Measurements from ENCODE around the gene SDK1. TPM values are rescaled to one million over a fixed set of nuclear protein-coding genes. Genes with fewer than 3 reads are reported as not detected.

Gene SDK1
- total RNA-seq, 4 donors from 2014 or later, result under 0.01 to 16.2 (median 7.2) TPM

DNA sequence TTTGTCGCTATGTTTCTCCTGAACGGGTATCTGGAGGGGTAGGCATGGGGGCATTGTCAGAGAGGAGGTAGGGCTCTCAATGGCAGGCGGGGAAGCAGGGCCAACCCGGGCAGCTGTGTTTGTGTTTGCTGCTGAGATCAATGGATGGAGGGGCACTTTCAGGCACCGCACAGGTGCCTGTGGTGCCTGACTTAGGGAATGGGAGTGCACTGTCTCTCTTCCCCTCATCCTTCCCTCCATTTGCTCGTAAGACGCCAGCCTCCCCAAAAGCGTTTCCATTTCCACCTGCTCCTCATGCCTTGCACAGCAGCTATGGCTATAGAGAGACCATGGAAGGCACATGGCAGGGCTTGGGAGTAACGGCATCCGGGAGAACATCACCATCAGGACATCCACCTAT is 765.2 kb downstream of the SDK1 start:
- Histone ChIP-seq H3K4me1 (no peaks in the 10 kb centered on the region), H3K27me3 (no peaks in the 10 kb centered on the region), H3K27ac (no peak overlapping the region), H3K4me3 (no peak overlapping the region), H3K9me3 (no peaks in the 10 kb centered on the region), H3K36me3 (no peaks in the 10 kb centered on the region)
- intact Hi-C loops (cut with DNase I; ENCODE audit: low total_unique reads), result no loop called here
- no peak for DNase-seq
- TF ChIP-seq CTCF (IDR thresholded peaks at IDR 0.05) (no peak), POLR2A (IDR thresholded peaks at IDR 0.05) (no peak)

DNA sequence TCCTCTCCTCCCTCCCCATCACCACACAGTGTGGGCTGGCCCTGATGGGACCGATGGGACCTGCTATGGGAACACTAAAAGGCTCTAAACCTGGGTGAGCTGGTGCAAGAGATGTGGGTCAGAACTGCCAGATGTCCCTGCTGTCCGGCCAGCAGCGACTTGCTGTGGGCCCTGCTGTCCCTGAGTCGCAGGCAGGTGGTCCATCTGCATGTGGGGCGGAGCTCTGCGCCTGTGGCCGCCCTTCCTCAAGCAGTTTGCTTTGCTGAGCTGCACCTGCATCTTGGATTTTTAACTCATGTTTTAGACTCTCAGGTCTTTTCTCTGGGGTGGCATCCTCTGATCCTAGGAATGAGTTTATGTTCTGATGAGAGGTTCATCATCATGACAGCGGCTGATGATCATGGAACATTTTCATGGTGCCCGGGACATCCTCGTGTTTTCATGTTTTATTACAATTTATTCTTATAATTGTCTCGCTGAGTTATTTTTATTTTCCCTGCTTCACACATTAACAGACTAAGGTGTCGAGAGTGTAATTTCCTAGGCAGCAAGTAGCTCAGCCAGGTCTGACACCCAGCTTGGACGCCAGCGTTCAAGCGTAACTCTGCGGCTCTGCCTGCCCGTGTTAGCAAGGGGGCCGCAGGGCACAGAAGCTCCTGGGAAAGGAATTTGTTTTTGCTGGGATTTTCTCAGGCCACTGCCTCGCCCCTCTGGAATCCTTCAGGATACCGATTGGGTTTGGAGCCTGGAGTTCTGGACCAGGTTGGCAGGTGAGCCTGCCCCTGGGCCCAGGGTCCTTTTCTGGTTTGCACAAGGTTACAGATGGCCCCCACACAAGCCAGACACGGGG is 765.8 kb downstream of the SDK1 start:
- Histone ChIP-seq H3K27me3 (no peaks in the 10 kb centered on the region), H3K4me3 (no peak overlapping the region), H3K4me1 (no peaks in the 10 kb centered on the region), H3K9me3 (no peaks in the 10 kb centered on the region), H3K27ac (no peak overlapping the region), H3K36me3 (no peaks in the 10 kb centered on the region)
- intact Hi-C loops (cut with DNase I; ENCODE audit: low total_unique reads), result no loop called here
- no peak for DNase-seq
- no peak for TF ChIP-seq POLR2A (IDR thresholded peaks at IDR 0.05)
- TF ChIP-seq CTCF (IDR thresholded peaks at IDR 0.05), result no peak

- no peak for TF ChIP-seq POLR2A (IDR thresholded peaks at IDR 0.05)
- no peak for TF ChIP-seq CTCF (IDR thresholded peaks at IDR 0.05)
- intact Hi-C loops (cut with DNase I; ENCODE audit: low total_unique reads), result no loop called here
Observed at GRCh38 chr7:4067476-4067760, 766.4 kb downstream of the SDK1 start.

DNA sequence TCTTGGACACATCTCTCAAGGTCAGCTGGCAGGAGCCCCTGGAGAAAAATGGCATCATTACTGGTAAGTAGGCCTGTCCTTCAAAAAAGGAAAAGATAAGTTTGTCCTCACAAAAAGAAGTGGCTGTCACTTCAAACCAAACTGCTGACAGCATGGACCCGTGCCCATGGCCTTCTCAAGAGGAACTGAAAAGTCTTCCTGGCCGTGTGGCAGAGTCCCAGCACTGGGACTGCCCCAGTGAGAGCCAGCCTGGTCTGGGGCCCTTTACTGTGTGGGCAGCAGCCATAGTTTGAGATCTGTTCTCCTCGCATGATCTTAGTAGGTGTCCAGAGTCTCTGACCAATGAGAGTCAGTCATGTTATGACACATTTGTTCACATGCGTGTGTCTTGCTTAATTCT is 766.8 kb downstream of the SDK1 start:
- no peaks in the 10 kb centered on the region for H3K4me1 ChIP-seq
- H3K36me3 ChIP-seq, result no peaks in the 10 kb centered on the region
- H3K27ac ChIP-seq, result no peak overlapping the region
- TF ChIP-seq CTCF (IDR thresholded peaks at IDR 0.05), result no peak
- TF ChIP-seq POLR2A (IDR thresholded peaks at IDR 0.05), result no peak
- DNase-seq, result no peak
- intact Hi-C loops (cut with DNase I; ENCODE audit: low total_unique reads), result no loop called here
- no peaks in the 10 kb centered on the region for H3K9me3 ChIP-seq
- no peaks in the 10 kb centered on the region for H3K27me3 ChIP-seq
- no peak overlapping the region for H3K4me3 ChIP-seq

More at GRCh38 chr7:4067476-4067760, 766.4 kb downstream of the SDK1 start:
- no peaks in the 10 kb centered on the region for H3K9me3 ChIP-seq
- no peaks in the 10 kb centered on the region for H3K4me1 ChIP-seq
- no peaks in the 10 kb centered on the region for H3K36me3 ChIP-seq
- no peak overlapping the region for H3K4me3 ChIP-seq
- no peak for DNase-seq
- H3K27ac ChIP-seq, result no peak overlapping the region
- H3K27me3 ChIP-seq, result no peaks in the 10 kb centered on the region

DNA sequence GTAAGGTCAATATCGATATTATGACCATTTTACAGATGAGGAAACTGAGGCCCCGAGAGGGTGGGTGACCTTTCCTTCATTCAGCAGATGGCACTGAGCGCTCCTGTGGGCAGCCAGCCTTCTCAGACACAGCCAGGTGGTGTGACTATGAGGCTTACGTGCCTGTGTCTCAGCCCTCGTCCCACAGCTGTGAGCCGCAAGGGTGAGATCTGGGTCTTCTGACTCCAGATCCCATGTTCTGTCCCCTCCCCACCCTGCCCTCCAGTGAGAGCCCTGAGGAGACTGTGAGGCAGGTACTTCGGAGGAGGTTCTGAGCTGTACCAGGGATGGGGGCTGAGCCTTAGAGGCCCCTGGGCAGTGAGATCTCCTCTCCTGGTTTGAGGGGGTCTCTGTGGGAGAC is 767.2 kb downstream of the SDK1 start:
- intact Hi-C loops (cut with DNase I; ENCODE audit: low total_unique reads), result no loop called here
- DNase-seq, result no peak
- no peak for TF ChIP-seq CTCF (IDR thresholded peaks at IDR 0.05)
- no peak for TF ChIP-seq POLR2A (IDR thresholded peaks at IDR 0.05)

More for the DNA sequence above, 767.2 kb downstream of the SDK1 start:
- H3K36me3 ChIP-seq, result no peaks in the 10 kb centered on the region
- H3K4me1 ChIP-seq, result no peaks in the 10 kb centered on the region
- no peaks in the 10 kb centered on the region for H3K27me3 ChIP-seq
- no peak overlapping the region for H3K4me3 ChIP-seq
- no peak overlapping the region for H3K27ac ChIP-seq
- no peaks in the 10 kb centered on the region for H3K9me3 ChIP-seq

All from uterus (tissue), 4 donors.